Upper lobe of right lung (tissue), 1 donor: Measurements from ENCODE around the gene SYS1. TPM values are rescaled to one million over a fixed set of nuclear protein-coding genes. Genes with fewer than 3 reads are reported as not detected.

Experiments used
- ATAC-seq: fragments of 200-7000 bp; cut with Tn5 transposase; one replicate; pipeline ENCODE4 v1.9.1; 2020; ENCODE audit warnings: mild to moderate bottlenecking, moderate library complexity
- DNase-seq: peaks from one replicate; pipeline ENCODE4 v3.0.0-alpha.2; 2020
- H3K27ac ChIP-seq: fragments of 200-600 bp; one replicate; pipeline ENCODE4 v1.8.0; 2022
- H3K27me3 ChIP-seq: fragments of 200-600 bp; one replicate; pipeline ENCODE4 v1.8.0; 2022; ENCODE audit warnings: mild to moderate bottlenecking
- H3K36me3 ChIP-seq: fragments of 200-600 bp; one replicate; pipeline ENCODE4 v1.8.0; 2022
- H3K4me1 ChIP-seq: fragments of 200-600 bp; one replicate; pipeline ENCODE4 v1.8.0; 2022
- H3K4me3 ChIP-seq: fragments of 200-600 bp; one replicate; pipeline ENCODE4 v1.8.0; 2022; ENCODE audit warnings: mild to moderate bottlenecking
- H3K9me3 ChIP-seq: fragments of 200-600 bp; one replicate; pipeline ENCODE4 v1.8.0; 2022
- intact Hi-C: fragments of 100-400 bp; cut with DNase I; formaldehyde crosslinking; loops from one replicate; pipeline ENCODE4 v1.11.0; 2022
- total RNA-seq: library from RNA; stranded (reverse); fragmentation: NEBNext Ultra II Directional; extraction: Animal tissue kit (Norgen Biotek cat#: 25700); gene quantifications from one replicate; pipeline ENCODE4 v1.2.1, GENCODE V29; 2021
- TF ChIP-seq, protein P1 (sequence below): fragments of 200-600 bp; IDR thresholded peaks from one replicate; pipeline ENCODE4 v1.8.0; 2022; ENCODE audit warnings: antibody characterized with exemption
- donor health status: DM: no; HTN: yes; CAD: no; lungs with severe emphysema.

Gene SYS1
- total RNA-seq, 1 donor from 2014 or later: 46.5 TPM

DNA sequence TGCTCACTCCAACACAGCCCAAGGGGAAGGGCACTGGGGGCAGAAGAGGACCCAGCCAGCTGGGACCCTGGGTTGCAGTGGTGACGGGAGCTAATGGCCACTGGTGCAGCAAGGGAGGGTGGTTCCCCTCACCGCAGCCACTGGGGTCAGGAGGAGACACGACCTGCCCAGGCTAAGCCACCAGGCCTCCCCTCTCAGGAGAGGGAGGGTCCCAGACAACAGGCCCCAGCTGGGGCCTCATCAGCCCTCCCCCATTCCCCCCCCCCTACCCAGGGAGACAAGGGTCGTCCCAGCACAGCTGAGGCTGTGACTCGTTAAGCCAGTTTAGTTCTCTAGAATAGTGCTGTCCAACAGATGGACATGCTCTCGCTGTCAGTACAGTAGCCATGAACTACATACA is 37.6 kb upstream of the SYS1 start:
- Histone ChIP-seq H3K36me3 (peaks cover 54% of the 10 kb centered on the region), H3K27me3 (no peaks in the 10 kb centered on the region), H3K9me3 (no peaks in the 10 kb centered on the region), H3K27ac (no peak overlapping the region), H3K4me1 (no peaks in the 10 kb centered on the region), H3K4me3 (no peak overlapping the region)
- intact Hi-C loops: no loop called here
- TF ChIP-seq, protein P1, sequence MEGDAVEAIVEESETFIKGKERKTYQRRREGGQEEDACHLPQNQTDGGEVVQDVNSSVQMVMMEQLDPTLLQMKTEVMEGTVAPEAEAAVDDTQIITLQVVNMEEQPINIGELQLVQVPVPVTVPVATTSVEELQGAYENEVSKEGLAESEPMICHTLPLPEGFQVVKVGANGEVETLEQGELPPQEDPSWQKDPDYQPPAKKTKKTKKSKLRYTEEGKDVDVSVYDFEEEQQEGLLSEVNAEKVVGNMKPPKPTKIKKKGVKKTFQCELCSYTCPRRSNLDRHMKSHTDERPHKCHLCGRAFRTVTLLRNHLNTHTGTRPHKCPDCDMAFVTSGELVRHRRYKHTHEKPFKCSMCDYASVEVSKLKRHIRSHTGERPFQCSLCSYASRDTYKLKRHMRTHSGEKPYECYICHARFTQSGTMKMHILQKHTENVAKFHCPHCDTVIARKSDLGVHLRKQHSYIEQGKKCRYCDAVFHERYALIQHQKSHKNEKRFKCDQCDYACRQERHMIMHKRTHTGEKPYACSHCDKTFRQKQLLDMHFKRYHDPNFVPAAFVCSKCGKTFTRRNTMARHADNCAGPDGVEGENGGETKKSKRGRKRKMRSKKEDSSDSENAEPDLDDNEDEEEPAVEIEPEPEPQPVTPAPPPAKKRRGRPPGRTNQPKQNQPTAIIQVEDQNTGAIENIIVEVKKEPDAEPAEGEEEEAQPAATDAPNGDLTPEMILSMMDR: no peak
- DNase-seq: no peak
- no peak for ATAC-seq

DNA sequence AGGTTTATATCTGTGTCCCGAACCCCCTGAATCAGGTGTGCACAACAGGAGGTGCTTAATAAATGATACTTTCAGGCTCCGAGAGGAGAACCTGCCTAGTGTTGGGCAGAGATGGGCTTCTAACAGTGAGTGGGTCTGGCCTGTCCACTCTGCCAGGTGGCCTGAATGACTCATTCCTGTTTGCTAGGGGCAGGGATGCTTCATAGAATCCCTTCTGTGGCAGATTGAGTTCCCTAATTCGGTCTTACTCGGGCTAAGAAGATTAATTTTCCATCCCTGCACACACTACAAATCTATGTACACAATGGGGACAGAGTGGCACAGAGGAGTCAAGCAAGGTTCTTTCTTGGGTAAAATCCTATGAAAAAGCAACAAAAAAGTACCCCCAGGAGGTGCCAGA is 34.5 kb upstream of the SYS1 start:
- H3K36me3 ChIP-seq: peaks cover 85% of the 10 kb centered on the region
- no peaks in the 10 kb centered on the region for H3K9me3 ChIP-seq
- no peak overlapping the region for H3K4me3 ChIP-seq
- H3K27ac ChIP-seq: no peak overlapping the region
- ATAC-seq (no peak), DNase-seq (no peak)
- TF ChIP-seq, protein P1: no peak
- no peaks in the 10 kb centered on the region for H3K4me1 ChIP-seq
- intact Hi-C loops: no loop called here
- H3K27me3 ChIP-seq: no peaks in the 10 kb centered on the region

DNA sequence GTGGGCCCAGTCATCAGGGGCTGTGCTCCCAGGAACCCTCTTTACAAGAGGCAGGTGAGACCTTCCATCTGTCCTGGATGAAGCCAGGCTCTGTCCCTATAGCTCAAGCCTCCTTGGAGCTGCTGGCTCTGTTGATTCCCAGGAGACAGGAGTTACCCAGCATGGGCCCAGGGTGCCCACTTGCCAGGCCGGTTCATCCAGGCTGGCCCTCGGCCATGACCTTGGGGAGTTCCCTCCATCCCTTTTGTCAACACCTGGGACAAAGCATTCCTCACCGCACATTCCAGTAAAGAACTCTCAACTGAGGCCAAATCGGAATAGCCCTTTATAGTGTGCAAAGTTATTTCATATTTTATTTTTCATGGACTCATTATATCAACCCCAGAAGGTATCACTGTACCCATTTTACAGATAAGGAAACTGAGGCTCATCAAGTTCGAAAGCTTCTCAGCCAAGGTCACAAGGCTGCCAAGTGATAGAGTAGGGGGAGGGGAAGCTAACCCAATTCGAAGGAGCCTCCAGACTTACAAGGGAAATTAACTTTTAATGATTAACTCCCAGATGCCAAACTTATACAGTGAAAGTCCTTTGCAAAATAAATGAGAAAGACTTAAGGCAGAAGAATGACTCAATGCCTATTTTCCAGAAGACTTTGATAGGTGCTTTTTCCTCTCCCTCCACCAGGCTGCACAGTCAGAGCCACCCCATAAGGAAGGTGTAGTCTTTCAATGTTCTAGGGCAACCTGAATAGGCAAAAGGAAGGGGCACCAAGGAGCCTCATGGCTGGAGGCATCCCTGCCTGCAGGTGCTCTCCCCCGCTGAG is 33.2 kb upstream of the SYS1 start:
- no peaks in the 10 kb centered on the region for H3K9me3 ChIP-seq
- DNase-seq: peak; percentile 78
- intact Hi-C loops: no loop called here
- no peaks in the 10 kb centered on the region for H3K4me1 ChIP-seq
- TF ChIP-seq, protein P1: no peak
- H3K4me3 ChIP-seq: no peak overlapping the region
- ATAC-seq: peak; percentile 72
- peaks cover 97% of the 10 kb centered on the region for H3K36me3 ChIP-seq
- no peak overlapping the region for H3K27ac ChIP-seq
- H3K27me3 ChIP-seq: no peaks in the 10 kb centered on the region

DNA sequence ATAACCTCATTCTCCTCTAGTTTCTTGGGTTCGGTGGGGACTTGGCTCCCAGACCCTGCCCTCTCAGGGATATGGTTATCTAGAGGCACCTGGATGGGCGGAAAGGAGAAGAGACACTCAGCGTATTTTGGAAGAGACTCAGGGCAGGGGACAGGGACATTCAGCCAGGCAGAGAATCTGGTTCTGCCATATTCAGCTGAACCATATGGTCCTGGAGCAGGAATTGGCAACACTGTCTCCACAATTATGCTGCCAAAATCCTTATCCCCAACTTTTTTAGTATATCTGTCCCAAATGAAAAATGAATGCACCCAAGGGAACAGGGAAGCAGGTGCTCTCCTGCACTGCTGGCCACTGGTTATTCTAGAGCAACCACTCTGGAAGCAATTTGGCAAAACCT is 32.5 kb upstream of the SYS1 start:
- intact Hi-C loops: no loop called here

DNA sequence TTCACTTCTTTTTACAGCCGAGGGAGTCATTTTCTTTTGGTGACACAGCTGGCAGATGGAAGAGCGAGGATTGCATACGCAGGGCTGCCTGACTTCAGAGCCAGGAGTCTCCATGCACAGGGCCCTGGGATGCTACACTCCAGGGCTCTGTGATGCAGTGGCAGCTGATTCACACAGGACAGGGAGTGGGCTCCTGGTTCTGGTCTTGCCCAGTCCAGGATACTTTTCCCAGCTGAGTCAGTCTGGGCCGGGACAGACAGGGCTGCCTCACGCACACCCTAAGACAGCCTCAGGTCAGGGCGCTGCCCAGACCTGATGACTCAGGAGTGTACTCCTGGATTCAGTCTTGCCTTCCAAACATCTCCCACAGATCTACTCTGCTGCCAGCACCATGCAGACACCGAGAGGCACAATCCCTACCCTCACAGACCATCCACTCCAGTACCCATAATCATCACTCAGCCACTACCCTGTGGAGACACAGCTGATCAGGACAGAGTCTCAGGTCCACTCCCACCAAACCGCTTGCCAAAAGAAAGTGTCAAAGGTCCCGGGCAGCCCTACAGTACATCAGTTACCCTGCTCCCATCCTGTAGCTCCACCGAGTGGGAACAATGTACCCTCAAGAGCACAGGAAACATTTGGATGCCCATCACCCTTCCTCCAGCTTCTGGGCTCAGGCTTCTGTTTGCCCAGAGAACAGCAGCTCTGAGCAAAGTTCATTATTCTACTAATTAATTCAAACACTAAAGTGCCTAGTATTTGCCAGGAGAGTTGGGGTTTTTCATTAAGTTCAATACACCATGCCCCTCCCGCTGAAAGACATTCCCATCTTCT is 26.2 kb upstream of the SYS1 start:
- no peak overlapping the region for H3K4me3 ChIP-seq
- intact Hi-C loops: no loop called here
- no peaks in the 10 kb centered on the region for H3K27me3 ChIP-seq
- no peak for DNase-seq
- peak; percentile 38 for ATAC-seq
- peaks cover 64% of the 10 kb centered on the region for H3K36me3 ChIP-seq
- H3K27ac ChIP-seq: peak overlapping the region; percentile 66
- peaks cover 48% of the 10 kb centered on the region for H3K4me1 ChIP-seq
- TF ChIP-seq, protein P1: no peak
- H3K9me3 ChIP-seq: no peaks in the 10 kb centered on the region

More for the DNA sequence above, 32.5 kb upstream of the SYS1 start:
- no peaks in the 10 kb centered on the region for H3K4me1 ChIP-seq
- H3K27ac ChIP-seq: no peak overlapping the region
- H3K4me3 ChIP-seq: no peak overlapping the region
- H3K9me3 ChIP-seq: no peaks in the 10 kb centered on the region
- DNase-seq (no peak), ATAC-seq (no peak)
- peaks cover 98% of the 10 kb centered on the region for H3K36me3 ChIP-seq
- TF ChIP-seq, protein P1: no peak
- H3K27me3 ChIP-seq: no peaks in the 10 kb centered on the region
